Stimulated activated memory B cell treated with anti-CD40 and anti-IgM and Interleukin-4, amounts not matched to agents 10 μg/mL and 1 μg/mL and 100 μg/mL, for 72 hours (primary cell): ENCODE data around the gene CAB39L.

Experiments used
- ATAC-seq: fragments of 150-1000 bp; cut with Tn5 transposase; 2 replicates; pipeline ENCODE4 v1.10.0; 2021
- H3K27ac Mint-ChIP-seq: one replicate; pipeline ENCODE4 v1.8.0; 2022; ENCODE audit warnings: mild to moderate bottlenecking, mixed read lengths
- H3K27me3 Mint-ChIP-seq: one replicate; pipeline ENCODE4 v1.8.0; 2022; ENCODE audit warnings: mixed read lengths
- H3K36me3 Mint-ChIP-seq: one replicate; pipeline ENCODE4 v1.8.0; 2022; ENCODE audit warnings: mixed read lengths
- H3K4me1 Mint-ChIP-seq: one replicate; pipeline ENCODE4 v1.8.0; 2022; ENCODE audit warnings: mixed read lengths
- H3K4me3 Mint-ChIP-seq: one replicate; pipeline ENCODE4 v1.8.0; 2022; ENCODE audit warnings: mild to moderate bottlenecking, moderate library complexity, mixed read lengths
- H3K9me3 Mint-ChIP-seq: one replicate; pipeline ENCODE4 v1.8.0; 2022; ENCODE audit warnings: mixed read lengths

The CAB39L gene

DNA sequence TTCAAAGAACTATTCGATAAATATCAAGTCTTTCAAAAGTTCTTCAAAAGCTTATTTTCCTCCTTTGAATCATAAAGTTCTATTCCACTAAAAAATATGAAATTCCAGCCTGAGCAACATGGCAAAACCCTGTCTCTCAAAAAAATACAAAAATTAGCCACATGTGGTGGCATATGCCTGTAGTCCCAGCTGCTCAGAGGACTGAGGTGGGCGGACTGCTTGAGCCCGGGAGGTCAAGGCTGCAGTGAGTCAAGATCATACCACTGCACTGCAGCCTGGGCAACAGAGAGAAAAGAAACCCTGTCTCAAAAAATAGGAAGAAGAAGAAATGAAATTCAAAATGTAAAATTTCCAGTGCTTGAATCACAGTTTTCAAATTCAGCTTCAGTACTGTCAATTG, 24.6 kb downstream of the CAB39L start:
- no peaks in the 10 kb centered on the region for H3K9me3 Mint-ChIP-seq
- no peaks in the 10 kb centered on the region for H3K4me1 Mint-ChIP-seq
- H3K27me3 Mint-ChIP-seq = no peaks in the 10 kb centered on the region
- no peak overlapping the region for H3K27ac Mint-ChIP-seq
- H3K4me3 Mint-ChIP-seq = no peak overlapping the region
- H3K36me3 Mint-ChIP-seq = no peaks in the 10 kb centered on the region
- ATAC-seq = no peak

GRCh38 chr13:49418206-49418605, 25.7 kb downstream of the CAB39L start:
- no peak overlapping the region for H3K27ac Mint-ChIP-seq
- H3K9me3 Mint-ChIP-seq = no peaks in the 10 kb centered on the region
- ATAC-seq = no peak
- H3K4me3 Mint-ChIP-seq = no peak overlapping the region
- no peaks in the 10 kb centered on the region for H3K36me3 Mint-ChIP-seq
- H3K4me1 Mint-ChIP-seq = no peaks in the 10 kb centered on the region
- no peaks in the 10 kb centered on the region for H3K27me3 Mint-ChIP-seq

DNA sequence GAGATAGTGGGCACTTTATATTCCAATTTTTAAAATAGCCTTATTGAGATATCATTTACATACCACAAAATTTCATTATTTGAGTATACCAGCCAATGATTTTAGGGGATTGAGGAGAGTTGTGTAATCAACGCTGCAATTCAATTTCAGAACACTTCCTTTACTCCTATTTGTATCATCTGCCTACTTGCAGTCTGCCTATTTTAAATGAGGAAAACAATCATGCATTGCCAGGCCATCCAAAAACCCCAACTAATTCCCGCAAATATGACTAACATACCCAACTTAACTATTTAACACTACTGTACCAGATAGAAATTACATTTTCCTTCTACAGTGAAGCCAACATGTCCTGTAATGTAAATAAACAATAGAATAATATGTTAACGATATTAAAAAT, 26.7 kb downstream of the CAB39L start:
- H3K9me3 Mint-ChIP-seq = no peaks in the 10 kb centered on the region
- no peak overlapping the region for H3K4me3 Mint-ChIP-seq
- H3K36me3 Mint-ChIP-seq = no peaks in the 10 kb centered on the region
- ATAC-seq = no peak
- H3K4me1 Mint-ChIP-seq = no peaks in the 10 kb centered on the region
- H3K27ac Mint-ChIP-seq = no peak overlapping the region
- no peaks in the 10 kb centered on the region for H3K27me3 Mint-ChIP-seq

DNA sequence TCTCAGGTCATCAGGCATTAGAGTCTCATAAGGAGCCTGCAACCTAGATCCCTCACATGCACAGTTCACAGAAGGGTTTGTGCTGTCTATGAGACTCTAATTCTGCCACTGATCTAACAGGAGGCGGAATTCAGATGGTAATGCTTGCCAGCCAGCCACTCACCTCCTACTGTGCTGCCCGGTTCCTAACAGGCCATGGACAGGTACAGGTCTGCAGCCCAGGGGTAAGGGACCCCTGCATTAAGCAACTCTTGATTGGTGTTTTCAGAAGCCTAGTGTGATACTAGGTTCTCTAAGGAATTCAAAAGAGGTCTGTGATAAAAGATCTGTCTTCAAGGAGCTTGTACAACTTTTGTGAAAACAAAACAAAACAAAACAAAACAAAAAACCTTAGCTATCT, 31.1 kb downstream of the CAB39L start:
- Mint-ChIP-seq H3K27ac (no peak overlapping the region), H3K9me3 (no peaks in the 10 kb centered on the region), H3K4me1 (no peaks in the 10 kb centered on the region), H3K4me3 (no peak overlapping the region), H3K36me3 (no peaks in the 10 kb centered on the region), H3K27me3 (no peaks in the 10 kb centered on the region)
- no peak for ATAC-seq

GRCh38 chr13:49411353-49411752, 32.5 kb downstream of the CAB39L start:
- Mint-ChIP-seq H3K4me1 (no peaks in the 10 kb centered on the region), H3K36me3 (no peaks in the 10 kb centered on the region), H3K27ac (no peak overlapping the region), H3K4me3 (no peak overlapping the region), H3K27me3 (no peaks in the 10 kb centered on the region), H3K9me3 (no peaks in the 10 kb centered on the region)
- no peak for ATAC-seq

GRCh38 chr13:49410477-49410876, 33.4 kb downstream of the CAB39L start:
- Mint-ChIP-seq H3K4me3 (no peak overlapping the region), H3K9me3 (peaks cover 5% of the 10 kb centered on the region), H3K27ac (no peak overlapping the region), H3K27me3 (no peaks in the 10 kb centered on the region), H3K4me1 (no peaks in the 10 kb centered on the region), H3K36me3 (peaks cover 6% of the 10 kb centered on the region)
- ATAC-seq = no peak

- H3K36me3 Mint-ChIP-seq = peaks cover 10% of the 10 kb centered on the region
- H3K27me3 Mint-ChIP-seq = no peaks in the 10 kb centered on the region
- H3K4me1 Mint-ChIP-seq = no peaks in the 10 kb centered on the region
- no peak overlapping the region for H3K27ac Mint-ChIP-seq
- peaks cover 8% of the 10 kb centered on the region for H3K9me3 Mint-ChIP-seq
- no peak overlapping the region for H3K4me3 Mint-ChIP-seq
- no peak for ATAC-seq
Measured at GRCh38 chr13:49410006-49410405, 33.9 kb downstream of the CAB39L start.

GRCh38 chr13:49409008-49409407, 34.9 kb downstream of the CAB39L start:
- no peaks in the 10 kb centered on the region for H3K27me3 Mint-ChIP-seq
- peaks cover 13% of the 10 kb centered on the region for H3K9me3 Mint-ChIP-seq
- no peak overlapping the region for H3K27ac Mint-ChIP-seq
- ATAC-seq = no peak
- no peak overlapping the region for H3K4me3 Mint-ChIP-seq
- H3K36me3 Mint-ChIP-seq = peaks cover 20% of the 10 kb centered on the region
- no peaks in the 10 kb centered on the region for H3K4me1 Mint-ChIP-seq

DNA sequence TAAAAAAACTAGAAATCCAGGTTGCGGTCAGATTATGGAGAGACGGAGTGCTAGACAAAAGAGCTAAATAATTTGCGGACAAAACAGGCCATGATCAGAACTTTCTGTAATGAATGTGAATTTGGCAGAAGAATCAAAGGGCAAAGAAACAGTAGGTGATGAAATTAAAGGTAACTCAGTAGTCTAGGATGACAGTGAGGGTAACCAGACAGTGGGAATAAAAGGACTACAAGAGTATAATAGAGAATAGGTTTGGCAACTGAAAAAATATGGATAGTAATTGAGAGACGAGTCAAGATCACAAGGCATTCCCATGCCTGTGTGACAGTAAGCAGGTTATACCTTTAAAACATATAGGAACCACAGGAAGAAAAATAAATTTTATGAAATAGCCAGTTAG, 35.9 kb downstream of the CAB39L start:
- H3K9me3 Mint-ChIP-seq = peaks cover 18% of the 10 kb centered on the region
- H3K27me3 Mint-ChIP-seq = no peaks in the 10 kb centered on the region
- H3K27ac Mint-ChIP-seq = no peak overlapping the region
- H3K4me3 Mint-ChIP-seq = no peak overlapping the region
- ATAC-seq = no peak
- H3K36me3 Mint-ChIP-seq = peaks cover 27% of the 10 kb centered on the region
- H3K4me1 Mint-ChIP-seq = no peaks in the 10 kb centered on the region

DNA sequence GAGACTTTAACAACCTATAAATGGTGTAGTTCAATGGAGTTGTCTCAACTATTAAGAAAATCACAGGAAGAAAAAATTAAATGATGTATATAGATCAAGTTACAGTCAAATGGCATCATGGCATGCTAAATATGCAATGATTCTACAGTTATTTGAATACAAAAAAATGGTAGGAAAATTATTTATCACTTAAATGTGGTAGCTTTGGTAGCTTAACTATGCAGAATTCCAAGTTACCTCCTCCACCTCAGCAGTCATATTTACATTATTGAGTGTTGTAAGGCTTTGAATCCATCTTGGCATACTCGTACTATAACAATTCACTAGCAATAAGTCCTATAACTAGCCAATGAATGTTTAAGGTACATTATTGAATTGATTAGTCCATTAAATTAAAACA, 36.8 kb downstream of the CAB39L start:
- Mint-ChIP-seq H3K27ac (no peak overlapping the region), H3K27me3 (no peaks in the 10 kb centered on the region), H3K36me3 (peaks cover 27% of the 10 kb centered on the region), H3K9me3 (peaks cover 18% of the 10 kb centered on the region), H3K4me1 (no peaks in the 10 kb centered on the region), H3K4me3 (no peak overlapping the region)
- no peak for ATAC-seq

- Mint-ChIP-seq H3K4me1 (peaks cover 7% of the 10 kb centered on the region), H3K27me3 (no peaks in the 10 kb centered on the region), H3K4me3 (no peak overlapping the region), H3K27ac (no peak overlapping the region), H3K9me3 (peaks cover 18% of the 10 kb centered on the region), H3K36me3 (peaks cover 27% of the 10 kb centered on the region)
- no peak for ATAC-seq
Measured at GRCh38 chr13:49404703-49405020, 39.2 kb downstream of the CAB39L start.

DNA sequence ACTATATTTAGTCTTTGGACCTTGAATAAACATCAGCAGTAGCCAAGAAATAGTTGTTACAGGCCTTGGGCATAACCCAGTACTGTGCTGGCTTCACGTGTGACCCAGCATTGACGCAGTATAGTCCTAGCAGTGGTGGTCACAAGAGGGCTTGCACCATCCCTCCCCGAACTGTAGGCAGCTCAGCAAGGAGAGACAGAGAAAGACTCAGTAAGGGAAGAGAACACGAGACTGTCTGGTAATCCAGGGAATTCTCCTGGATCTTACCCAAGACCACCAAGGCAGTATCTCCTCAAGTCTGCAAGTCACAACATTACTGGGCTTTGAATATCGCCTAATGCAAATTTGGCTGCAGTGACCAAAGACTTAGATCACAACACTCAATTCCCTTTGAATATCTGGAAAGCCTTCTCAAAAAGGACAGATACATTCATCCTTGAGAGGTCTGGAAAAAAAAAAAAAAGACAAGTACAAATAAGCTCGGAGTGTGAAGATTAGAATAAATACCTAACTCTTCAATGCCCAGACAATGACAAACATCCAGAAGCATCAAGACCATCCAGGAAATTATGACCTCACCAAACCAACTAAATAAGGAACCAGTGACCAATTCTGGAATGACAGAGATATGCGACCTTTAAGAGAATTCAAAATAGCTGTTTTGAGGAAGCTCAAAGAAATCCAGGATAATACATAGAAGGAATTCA, 39.7 kb downstream of the CAB39L start:
- no peak overlapping the region for H3K27ac Mint-ChIP-seq
- no peaks in the 10 kb centered on the region for H3K27me3 Mint-ChIP-seq
- peaks cover 18% of the 10 kb centered on the region for H3K9me3 Mint-ChIP-seq
- peaks cover 27% of the 10 kb centered on the region for H3K36me3 Mint-ChIP-seq
- H3K4me3 Mint-ChIP-seq = no peak overlapping the region
- ATAC-seq = no peak
- peaks cover 7% of the 10 kb centered on the region for H3K4me1 Mint-ChIP-seq

DNA sequence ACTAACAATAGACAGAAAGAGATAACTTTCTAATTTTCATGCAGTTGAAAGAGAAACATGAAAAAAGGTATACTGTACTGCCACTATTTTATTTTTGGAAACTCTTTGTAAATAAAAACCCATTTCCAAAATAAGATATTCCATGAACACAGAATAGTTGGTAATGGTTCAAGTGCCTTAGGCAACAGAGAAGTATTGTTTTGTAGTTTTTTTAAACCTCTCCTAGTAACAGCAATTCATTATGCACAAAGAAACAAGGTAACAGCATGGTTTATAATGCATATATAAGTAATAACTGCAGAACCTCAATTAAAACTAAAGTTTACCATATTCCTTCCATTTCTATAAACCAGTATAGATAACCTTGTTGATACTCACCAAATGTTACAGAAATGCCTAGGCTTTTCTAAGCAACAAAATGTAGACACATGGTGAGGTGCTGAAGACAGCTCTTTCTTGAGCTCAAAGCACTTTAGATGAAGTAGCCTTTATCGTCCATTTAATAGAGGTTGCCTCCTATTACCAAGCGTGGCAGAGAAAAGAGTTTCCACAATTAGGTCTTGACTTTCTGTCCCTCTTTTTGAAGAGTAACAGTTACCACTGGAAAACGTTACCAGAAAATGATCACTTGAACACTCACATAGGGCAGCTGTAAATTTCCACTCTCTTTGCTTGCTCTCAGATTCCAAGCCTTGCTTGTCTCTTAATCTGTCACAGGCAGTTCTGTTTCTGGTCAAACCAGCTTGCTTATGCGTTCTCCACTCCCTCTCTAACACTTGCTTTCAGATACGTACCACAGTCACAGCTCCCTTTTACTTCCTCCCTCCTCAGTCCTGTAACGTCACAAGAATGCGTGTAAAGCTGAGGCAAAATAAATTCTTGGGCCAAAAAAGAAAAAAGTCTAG, 42.9 kb downstream of the CAB39L start:
- no peaks in the 10 kb centered on the region for H3K27me3 Mint-ChIP-seq
- H3K9me3 Mint-ChIP-seq = peaks cover 18% of the 10 kb centered on the region
- ATAC-seq = peak; percentile 80
- H3K27ac Mint-ChIP-seq = peak overlapping the region; percentile 8
- H3K4me3 Mint-ChIP-seq = peak overlapping the region; percentile 4
- peaks cover 26% of the 10 kb centered on the region for H3K36me3 Mint-ChIP-seq
- peaks cover 7% of the 10 kb centered on the region for H3K4me1 Mint-ChIP-seq

GRCh38 chr13:49399801-49400472, 43.9 kb downstream of the CAB39L start:
- H3K9me3 Mint-ChIP-seq = peaks cover 10% of the 10 kb centered on the region
- H3K36me3 Mint-ChIP-seq = peaks cover 16% of the 10 kb centered on the region
- H3K27me3 Mint-ChIP-seq = no peaks in the 10 kb centered on the region
- no peak for ATAC-seq
- H3K27ac Mint-ChIP-seq = no peak overlapping the region
- H3K4me1 Mint-ChIP-seq = peaks cover 7% of the 10 kb centered on the region
- no peak overlapping the region for H3K4me3 Mint-ChIP-seq

- ATAC-seq = no peak
- no peak overlapping the region for H3K27ac Mint-ChIP-seq
Measured at GRCh38 chr13:49395878-49396380, 47.9 kb downstream of the CAB39L start.

More at GRCh38 chr13:49395878-49396380, 47.9 kb downstream of the CAB39L start:
- Mint-ChIP-seq H3K27me3 (no peaks in the 10 kb centered on the region), H3K36me3 (peaks cover 5% of the 10 kb centered on the region), H3K9me3 (peaks cover 3% of the 10 kb centered on the region), H3K4me1 (no peaks in the 10 kb centered on the region), H3K4me3 (no peak overlapping the region)
